OCI-LY1 (cell line): Measurements from ENCODE around the gene DNASE2.

Experiments used
- CTCF ChIP-seq: fragments of 200-600 bp; sonication (generic), shearing (Covaris generic); IDR thresholded peaks from 2 replicates; pipeline ENCODE4 v1.5.1; 2017; ENCODE audit warnings: mild to moderate bottlenecking, antibody characterized with exemption, low read length, moderate library complexity, mixed read lengths
- EZH2 ChIP-seq: fragments of 200-600 bp; sonication (generic), shearing (Covaris generic); IDR thresholded peaks from 2 replicates; pipeline ENCODE4 v1.8.0; 2017; ENCODE audit warnings: borderline replicate concordance, mixed run types, mild to moderate bottlenecking, antibody characterized with exemption, low read length, moderate library complexity, mixed read lengths

GRCh38 chr19:12882589-12882988, 1.3 kb upstream of the DNASE2 start:
- no peak for TF ChIP-seq EZH2
- TF ChIP-seq CTCF: no peak
